Neural progenitor cell (in vitro differentiated cells): Measurements from ENCODE around the gene OSGIN1. TPM values are rescaled to one million over a fixed set of nuclear protein-coding genes. Genes with fewer than 3 reads are reported as not detected.

Source experiments
- DNase-seq: peaks from one replicate; pipeline ENCODE4 v3.0.0-alpha.2; 2016; ENCODE audit warnings: low spot score
- H2AFZ ChIP-seq: fragments of 200-600 bp; sonication (generic); replicated peaks from 2 replicates; pipeline ENCODE4 v1.6.1; 2016; ENCODE audit warnings: antibody characterized with exemption
- H3F3A ChIP-seq: fragments of 200-600 bp; sonication (generic); 2 replicates; pipeline ENCODE4 v1.6.1; 2016; ENCODE audit warnings: antibody characterized with exemption, low read depth
- H3K27ac ChIP-seq: fragments of 200-600 bp; sonication (generic); 2 replicates; pipeline ENCODE4 v1.5.1; 2016; ENCODE audit warnings: mild to moderate bottlenecking
- H3K27me3 ChIP-seq: fragments of 200-600 bp; sonication (generic); 2 replicates; pipeline ENCODE4 v1.6.1; 2016; ENCODE audit warnings: mild to moderate bottlenecking, moderate library complexity
- H3K36me3 ChIP-seq: fragments of 200-600 bp; sonication (generic); 2 replicates; pipeline ENCODE4 v1.5.1; 2016
- H3K4me1 ChIP-seq: fragments of 200-600 bp; sonication (generic); 2 replicates; pipeline ENCODE4 v1.6.1; 2016; ENCODE audit warnings: mixed run types
- H3K4me2 ChIP-seq: fragments of 200-600 bp; sonication (generic); 2 replicates; pipeline ENCODE4 v1.6.1; 2016
- H3K4me3 ChIP-seq: fragments of 200-600 bp; sonication (generic); 2 replicates; pipeline ENCODE4 v1.5.1; 2016
- H3K79me2 ChIP-seq: fragments of 200-600 bp; sonication (generic); 2 replicates; pipeline ENCODE4 v1.6.1; 2016; ENCODE audit warnings: low read depth
- H3K9ac ChIP-seq: fragments of 200-600 bp; sonication (generic); 2 replicates; pipeline ENCODE4 v1.6.1; 2016
- H3K9me3 ChIP-seq: fragments of 200-600 bp; sonication (generic); 2 replicates; pipeline ENCODE4 v1.5.1; 2016; ENCODE audit warnings: low read depth
- H4K20me1 ChIP-seq: fragments of 200-600 bp; sonication (generic); 2 replicates; pipeline ENCODE4 v1.6.1; 2016; ENCODE audit warnings: low read depth
- H3K27ac Mint-ChIP-seq: 3 replicates; pipeline ENCODE4 v1.8.0; 2021; ENCODE audit warnings: mixed read lengths
- H3K27me3 Mint-ChIP-seq: 2 replicates; pipeline ENCODE4 v1.8.0; 2022; ENCODE audit warnings: low read depth, mild to moderate bottlenecking, inconsistent platforms, moderate library complexity, mixed read lengths; ENCODE audit not compliant: insufficient read depth
- H3K36me3 Mint-ChIP-seq: 3 replicates; pipeline ENCODE4 v1.8.0; 2021; ENCODE audit warnings: mixed read lengths
- H3K4me1 Mint-ChIP-seq: 3 replicates; pipeline ENCODE4 v1.8.0; 2021; ENCODE audit warnings: mixed read lengths
- H3K4me3 Mint-ChIP-seq: 3 replicates; pipeline ENCODE4 v1.8.0; 2021; ENCODE audit warnings: mild to moderate bottlenecking, moderate library complexity, mixed read lengths
- H3K9me3 Mint-ChIP-seq: 3 replicates; pipeline ENCODE4 v1.8.0; 2020; ENCODE audit warnings: mixed read lengths
- CTCF ChIP-seq: fragments of 200-600 bp; sonication (generic); IDR thresholded peaks from 2 replicates; pipeline ENCODE4 v1.5.1; 2017; ENCODE audit warnings: antibody characterized with exemption, mild to moderate bottlenecking
- EZH2 ChIP-seq: fragments of 200-600 bp; sonication (generic); IDR thresholded peaks from 2 replicates; pipeline ENCODE4 v1.6.1; 2017; ENCODE audit warnings: antibody characterized with exemption, mild to moderate bottlenecking, moderate library complexity
- EZH2phosphoT487 ChIP-seq: fragments of 200-600 bp; sonication (generic); IDR thresholded peaks from 2 replicates; pipeline ENCODE4 v1.6.1; 2017; ENCODE audit warnings: antibody characterized with exemption
- total RNA-seq: library from RNA; depleted of rRNA; stranded (reverse); fragments of >200 nt; gene quantifications from 2 replicates; pipeline ENCODE4 v1.2.3, GENCODE V29; 2015; ENCODE audit warnings: low replicate concordance

OSGIN1 gene
- total RNA-seq, 1 donor from 2014 or later = not detected

GRCh38 chr16:83914091-83914710 lies 38.8 kb upstream of the OSGIN1 start:
- Histone ChIP-seq H3K4me3 (no peak overlapping the region), H3K27me3 (no peaks in the 10 kb centered on the region), H4K20me1 (no peaks in the 10 kb centered on the region), H3K27ac (no peak overlapping the region), H2AFZ (no peak overlapping the region), H3K9me3 (no peaks in the 10 kb centered on the region), H3K36me3 (no peaks in the 10 kb centered on the region), H3F3A (peaks cover 30% of the 10 kb centered on the region), H3K4me1 (peaks cover 26% of the 10 kb centered on the region), H3K4me2 (no peak overlapping the region), H3K9ac (no peak overlapping the region), H3K79me2 (no peaks in the 10 kb centered on the region)
- Mint-ChIP-seq H3K9me3 (peaks cover 3% of the 10 kb centered on the region), H3K36me3 (peaks cover 55% of the 10 kb centered on the region), H3K4me1 (peaks cover 26% of the 10 kb centered on the region), H3K4me3 (no peak overlapping the region), H3K27me3 (peaks cover 2% of the 10 kb centered on the region), H3K27ac (no peak overlapping the region)
- TF ChIP-seq EZH2phosphoT487 (no peak), CTCF (no peak), EZH2 (no peak)
- DNase-seq = no peak

- H3K4me3 ChIP-seq = no peak overlapping the region
- H3K27me3 Mint-ChIP-seq = peaks cover 2% of the 10 kb centered on the region
- no peak overlapping the region for H3K4me2 ChIP-seq
- no peaks in the 10 kb centered on the region for H3K9me3 ChIP-seq
- peaks cover 30% of the 10 kb centered on the region for H3F3A ChIP-seq
- H3K4me3 Mint-ChIP-seq = no peak overlapping the region
- H4K20me1 ChIP-seq = no peaks in the 10 kb centered on the region
- H3K36me3 Mint-ChIP-seq = peaks cover 60% of the 10 kb centered on the region
- H3K79me2 ChIP-seq = no peaks in the 10 kb centered on the region
- no peaks in the 10 kb centered on the region for H3K27me3 ChIP-seq
- H3K4me1 ChIP-seq = peaks cover 26% of the 10 kb centered on the region
- H3K27ac Mint-ChIP-seq = no peak overlapping the region
- no peak overlapping the region for H3K9ac ChIP-seq
- no peak for DNase-seq
- H2AFZ ChIP-seq = no peak overlapping the region
- peaks cover 24% of the 10 kb centered on the region for H3K4me1 Mint-ChIP-seq
- H3K27ac ChIP-seq = no peak overlapping the region
- no peaks in the 10 kb centered on the region for H3K36me3 ChIP-seq
- H3K9me3 Mint-ChIP-seq = peaks cover 3% of the 10 kb centered on the region
- TF ChIP-seq CTCF (no peak), EZH2phosphoT487 (no peak), EZH2 (no peak)
Measured at GRCh38 chr16:83915081-83915480, 38.0 kb upstream of the OSGIN1 start.

GRCh38 chr16:83915491-83915890 lies 37.5 kb upstream of the OSGIN1 start:
- Histone ChIP-seq H4K20me1 (no peaks in the 10 kb centered on the region), H3K4me3 (no peak overlapping the region), H3K4me1 (peaks cover 26% of the 10 kb centered on the region), H3F3A (peaks cover 30% of the 10 kb centered on the region), H3K9me3 (no peaks in the 10 kb centered on the region), H3K79me2 (no peaks in the 10 kb centered on the region), H3K27ac (no peak overlapping the region), H3K4me2 (no peak overlapping the region), H3K27me3 (no peaks in the 10 kb centered on the region), H3K9ac (no peak overlapping the region), H3K36me3 (no peaks in the 10 kb centered on the region), H2AFZ (no peak overlapping the region)
- no peak overlapping the region for H3K27ac Mint-ChIP-seq
- no peak overlapping the region for H3K4me3 Mint-ChIP-seq
- H3K36me3 Mint-ChIP-seq = peaks cover 60% of the 10 kb centered on the region
- TF ChIP-seq EZH2phosphoT487 (no peak), CTCF (no peak), EZH2 (no peak)
- peaks cover 24% of the 10 kb centered on the region for H3K4me1 Mint-ChIP-seq
- H3K27me3 Mint-ChIP-seq = peaks cover 2% of the 10 kb centered on the region
- no peak for DNase-seq
- peaks cover 3% of the 10 kb centered on the region for H3K9me3 Mint-ChIP-seq
